ENCODE results near the gene CPNE9.

Gene CPNE9

GRCh38 chr3:9750556-9751411, 47.2 kb downstream of the CPNE9 start:
- TF ChIP-seq L3MBTL2 (conservative IDR thresholded peaks at IDR 0.05) = no peak
- no peak for TF ChIP-seq LEF1 (IDR thresholded peaks at IDR 0.05; ENCODE audit: borderline replicate concordance)
- TF ChIP-seq NFRKB (IDR thresholded peaks at IDR 0.05) = no peak
- ChIA-PET CTCF (interaction anchor here (1.4 kb wide), 1 partner anchor 24 kb away, joined by 3 read pairs; no protein-coding TSS in a partner anchor), POLR2A (interaction anchor here (2.2 kb wide), 2 partner anchors 30 to 42 kb away, joined by 7 to 13 read pairs; partner anchors contain the start of gene ARPC4)
- no peak for DNase-seq (ENCODE audit: extremely low spot score)

- no peak for TF ChIP-seq NFRKB (IDR thresholded peaks at IDR 0.05)
- TF ChIP-seq LEF1 (IDR thresholded peaks at IDR 0.05; ENCODE audit: borderline replicate concordance) = no peak
- no peak for TF ChIP-seq ZNF384 (IDR thresholded peaks at IDR 0.05)
- TF ChIP-seq ARNT (IDR thresholded peaks at IDR 0.05) = no peak
- TF ChIP-seq TARDBP (IDR thresholded peaks at IDR 0.05) = no peak
- no peak for TF ChIP-seq L3MBTL2 (conservative IDR thresholded peaks at IDR 0.05)
- no peak for TF ChIP-seq BHLHE40 (IDR thresholded peaks at IDR 0.05; ENCODE audit: borderline replicate concordance)
- no peak for TF ChIP-seq CTBP1 (IDR thresholded peaks at IDR 0.05; ENCODE audit: borderline replicate concordance)
- TF ChIP-seq SUZ12 (IDR thresholded peaks at IDR 0.05) = no peak
- TF ChIP-seq FOXA1 (IDR thresholded peaks at IDR 0.05) = no peak
- TF ChIP-seq SP1 (IDR thresholded peaks at IDR 0.05) = no peak
- TF ChIP-seq HDGF (IDR thresholded peaks at IDR 0.05; ENCODE audit: borderline replicate concordance) = no peak
- TF ChIP-seq ELF4 (IDR thresholded peaks at IDR 0.05) = no peak
- TF ChIP-seq FOXM1 (IDR thresholded peaks at IDR 0.05; ENCODE audit: borderline replicate concordance) = no peak
- no peak for DNase-seq (ENCODE audit: extremely low spot score)
- CTCF ChIA-PET = interaction anchor here (0.9 kb wide), 1 partner anchor 9 kb away, joined by 3 read pairs; no protein-coding TSS in a partner anchor
- POLR2A ChIA-PET = interaction anchor here (1.7 kb wide), 1 partner anchor 15 kb away, joined by 7 read pairs; the partner anchor contains the start of gene CAMK1
These were observed 51.0 kb downstream of the CPNE9 start for GRCh38 chr3:9754678-9755077.

- no peak for DNase-seq (ENCODE audit: extremely low spot score)
- TF ChIP-seq ARNT (IDR thresholded peaks at IDR 0.05) = no peak
- ChIA-PET CTCF (no interaction called here), POLR2A (interaction anchor here (0.8 kb wide), 1 partner anchor 12 kb away, joined by 4 read pairs; the partner anchor contains the start of gene CAMK1)
These were observed 53.8 kb downstream of the CPNE9 start for GRCh38 chr3:9757427-9757826.

- no peak for DNase-seq (ENCODE audit: extremely low spot score)
- no peak for TF ChIP-seq L3MBTL2 (conservative IDR thresholded peaks at IDR 0.05)
- no peak for TF ChIP-seq SP1 (IDR thresholded peaks at IDR 0.05)
- no peak for TF ChIP-seq SUZ12 (IDR thresholded peaks at IDR 0.05)
- TF ChIP-seq BHLHE40 (IDR thresholded peaks at IDR 0.05; ENCODE audit: borderline replicate concordance) = no peak
- no peak for TF ChIP-seq PKNOX1 (IDR thresholded peaks at IDR 0.05)
- ChIA-PET CTCF (no interaction called here), POLR2A (interaction anchor here (0.8 to 1.6 kb wide), 3 partner anchors 8 to 30 kb away, joined by 3 to 5 read pairs (median 4); partner anchors contain the start of genes BRPF1 and OGG1)
These were observed 57.3 kb downstream of the CPNE9 start for GRCh38 chr3:9760779-9761505.

GRCh38 chr3:9761919-9762318, 58.3 kb downstream of the CPNE9 start:
- ChIA-PET CTCF (no interaction called here), POLR2A (no interaction called here)
- no peak for TF ChIP-seq NFRKB (IDR thresholded peaks at IDR 0.05)
- TF ChIP-seq CTBP1 (IDR thresholded peaks at IDR 0.05; ENCODE audit: borderline replicate concordance) = no peak
- TF ChIP-seq LEF1 (IDR thresholded peaks at IDR 0.05; ENCODE audit: borderline replicate concordance) = no peak
- TF ChIP-seq SUZ12 (IDR thresholded peaks at IDR 0.05) = no peak
- TF ChIP-seq L3MBTL2 (conservative IDR thresholded peaks at IDR 0.05) = no peak
- no peak for TF ChIP-seq ARNT (IDR thresholded peaks at IDR 0.05)
- TF ChIP-seq FOXK2 (IDR thresholded peaks at IDR 0.05) = no peak
- TF ChIP-seq ELF4 (IDR thresholded peaks at IDR 0.05) = no peak
- TF ChIP-seq HDGF (IDR thresholded peaks at IDR 0.05; ENCODE audit: borderline replicate concordance) = no peak
- TF ChIP-seq ZNF384 (IDR thresholded peaks at IDR 0.05) = no peak
- no peak for TF ChIP-seq TARDBP (IDR thresholded peaks at IDR 0.05)
- TF ChIP-seq PKNOX1 (IDR thresholded peaks at IDR 0.05) = no peak
- TF ChIP-seq BHLHE40 (IDR thresholded peaks at IDR 0.05; ENCODE audit: borderline replicate concordance) = no peak
- no peak for DNase-seq (ENCODE audit: extremely low spot score)

- ChIA-PET POLR2A (interaction anchor here (0.6 kb wide), 1 partner anchor 36 kb away, joined by 3 read pairs; no protein-coding TSS in a partner anchor), CTCF (no interaction called here)
- no peak for DNase-seq (ENCODE audit: extremely low spot score)
- TF ChIP-seq HDGF (IDR thresholded peaks at IDR 0.05; ENCODE audit: borderline replicate concordance) = no peak
- TF ChIP-seq ZNF384 (IDR thresholded peaks at IDR 0.05) = no peak
- TF ChIP-seq FOXM1 (IDR thresholded peaks at IDR 0.05; ENCODE audit: borderline replicate concordance) = no peak
- TF ChIP-seq CTBP1 (IDR thresholded peaks at IDR 0.05; ENCODE audit: borderline replicate concordance) = no peak
- no peak for TF ChIP-seq ELF4 (IDR thresholded peaks at IDR 0.05)
- no peak for TF ChIP-seq SP1 (IDR thresholded peaks at IDR 0.05)
- no peak for TF ChIP-seq NFRKB (IDR thresholded peaks at IDR 0.05)
- TF ChIP-seq BHLHE40 (IDR thresholded peaks at IDR 0.05; ENCODE audit: borderline replicate concordance) = no peak
- no peak for TF ChIP-seq ARNT (IDR thresholded peaks at IDR 0.05)
- no peak for TF ChIP-seq FOXA1 (IDR thresholded peaks at IDR 0.05)
- no peak for TF ChIP-seq LEF1 (IDR thresholded peaks at IDR 0.05; ENCODE audit: borderline replicate concordance)
- TF ChIP-seq FOXK2 (IDR thresholded peaks at IDR 0.05) = no peak
- TF ChIP-seq TARDBP (IDR thresholded peaks at IDR 0.05) = no peak
- TF ChIP-seq PKNOX1 (IDR thresholded peaks at IDR 0.05) = no peak
- no peak for TF ChIP-seq SUZ12 (IDR thresholded peaks at IDR 0.05)
- no peak for TF ChIP-seq L3MBTL2 (conservative IDR thresholded peaks at IDR 0.05)
These were observed 59.2 kb downstream of the CPNE9 start for GRCh38 chr3:9762871-9763270.
